Activated CD8-positive, alpha-beta memory T cell treated with anti-CD3 and anti-CD28 coated beads, Interleukin-2, amount 10 ng/mL, durations not matched to agents 7 days and 5 days (primary cell): Measurements from ENCODE around the gene EPHA4. TPM values are rescaled to one million over a fixed set of nuclear protein-coding genes. Genes with fewer than 3 reads are reported as not detected.
A peak's percentile ranks its signal among the peaks of the same experiment; 100 is the strongest.

Experiments used
- ATAC-seq: fragments of 150-1000 bp; cut with Tn5 transposase; one replicate; pipeline ENCODE4 v1.10.0; 2021; ENCODE audit warnings: moderate library complexity
- CTCF ChIA-PET: fragments of 350-600 bp; sonication (Branson Sonifier 250); formaldehyde crosslinking; loops from one replicate; lab custom pipeline; 2021; ENCODE audit warnings: antibody characterized with exemption; lab: Charles Lee
- DNase-seq: peaks from one replicate; pipeline ENCODE4 v3.0.0-alpha.2; 2020
- H3K27ac Mint-ChIP-seq: one replicate; pipeline ENCODE4 v1.8.0; 2021; ENCODE audit warnings: mild to moderate bottlenecking, mixed read lengths
- H3K27me3 Mint-ChIP-seq: one replicate; pipeline ENCODE4 v1.8.0; 2021; ENCODE audit warnings: mixed read lengths
- H3K36me3 Mint-ChIP-seq: one replicate; pipeline ENCODE4 v1.8.0; 2021; ENCODE audit warnings: mild to moderate bottlenecking, mixed read lengths
- H3K4me1 Mint-ChIP-seq: one replicate; pipeline ENCODE4 v1.8.0; 2021; ENCODE audit warnings: mixed read lengths
- H3K4me3 Mint-ChIP-seq: one replicate; pipeline ENCODE4 v1.8.0; 2021; ENCODE audit warnings: mild to moderate bottlenecking, moderate library complexity, mixed read lengths
- H3K9me3 Mint-ChIP-seq: one replicate; pipeline ENCODE4 v1.8.0; 2022; ENCODE audit warnings: low read depth, mixed read lengths
- total RNA-seq, 2 experiments: library from RNA; stranded (reverse); gene quantifications; one replicate each; pipeline ENCODE4 v1.2.3, GENCODE V29; 2021

The EPHA4 gene
- total RNA-seq, 2 experiments from 2014 or later: 0.59 to 0.91 TPM

GRCh38 chr2:221463241-221463896, 108.7 kb downstream of the EPHA4 start:
- Mint-ChIP-seq H3K9me3 (no peaks in the 10 kb centered on the region), H3K4me1 (peaks cover 38% of the 10 kb centered on the region), H3K36me3 (no peaks in the 10 kb centered on the region), H3K27ac (peak overlapping the region; percentile 42), H3K27me3 (peaks cover 5% of the 10 kb centered on the region), H3K4me3 (no peak overlapping the region)
- ATAC-seq (peak; percentile 63), DNase-seq (peak; percentile 43)
- CTCF ChIA-PET: interaction anchor here (1.1 kb wide), 1 partner anchor 55 kb away, joined by 3 read pairs; no protein-coding TSS in a partner anchor

- DNase-seq (no peak), ATAC-seq (no peak)
- Mint-ChIP-seq H3K27me3 (peaks cover 5% of the 10 kb centered on the region), H3K9me3 (no peaks in the 10 kb centered on the region), H3K36me3 (no peaks in the 10 kb centered on the region), H3K4me3 (no peak overlapping the region), H3K4me1 (peaks cover 38% of the 10 kb centered on the region), H3K27ac (no peak overlapping the region)
- CTCF ChIA-PET: no interaction called here
Measured at GRCh38 chr2:221461901-221462300, 110.2 kb downstream of the EPHA4 start.

- DNase-seq (no peak), ATAC-seq (no peak)
- Mint-ChIP-seq H3K27ac (no peak overlapping the region), H3K4me3 (no peak overlapping the region), H3K9me3 (no peaks in the 10 kb centered on the region), H3K27me3 (peaks cover 5% of the 10 kb centered on the region), H3K4me1 (peaks cover 23% of the 10 kb centered on the region), H3K36me3 (no peaks in the 10 kb centered on the region)
- CTCF ChIA-PET: interaction anchor here (0.7 to 1.6 kb wide), 3 partner anchors 8 to 114 kb away, joined by 3 to 4 read pairs (median 3); no protein-coding TSS in a partner anchor
Measured at GRCh38 chr2:221460136-221460535, 112.0 kb downstream of the EPHA4 start.

- peaks cover 5% of the 10 kb centered on the region for H3K27me3 Mint-ChIP-seq
- H3K9me3 Mint-ChIP-seq: no peaks in the 10 kb centered on the region
- no peaks in the 10 kb centered on the region for H3K36me3 Mint-ChIP-seq
- H3K4me1 Mint-ChIP-seq: peaks cover 12% of the 10 kb centered on the region
- DNase-seq (no peak), ATAC-seq (no peak)
- no peak overlapping the region for H3K4me3 Mint-ChIP-seq
- CTCF ChIA-PET: no interaction called here
- H3K27ac Mint-ChIP-seq: no peak overlapping the region
Measured at GRCh38 chr2:221458578-221458977, 113.5 kb downstream of the EPHA4 start.

GRCh38 chr2:221455214-221455613, 116.9 kb downstream of the EPHA4 start:
- CTCF ChIA-PET: interaction anchor here (1.2 kb wide), 1 partner anchor 13 kb away, joined by 3 read pairs; no protein-coding TSS in a partner anchor
- ATAC-seq: no peak

GRCh38 chr2:221454459-221455105, 117.5 kb downstream of the EPHA4 start:
- H3K9me3 Mint-ChIP-seq: no peaks in the 10 kb centered on the region
- ATAC-seq (no peak), DNase-seq (no peak)
- H3K4me3 Mint-ChIP-seq: no peak overlapping the region
- H3K27me3 Mint-ChIP-seq: no peaks in the 10 kb centered on the region
- no peak overlapping the region for H3K27ac Mint-ChIP-seq
- CTCF ChIA-PET: no interaction called here
- H3K36me3 Mint-ChIP-seq: no peaks in the 10 kb centered on the region
- H3K4me1 Mint-ChIP-seq: no peaks in the 10 kb centered on the region

More at GRCh38 chr2:221455214-221455613, 116.9 kb downstream of the EPHA4 start:
- Mint-ChIP-seq H3K4me1 (no peaks in the 10 kb centered on the region), H3K9me3 (no peaks in the 10 kb centered on the region), H3K27ac (no peak overlapping the region), H3K27me3 (peaks cover 3% of the 10 kb centered on the region), H3K4me3 (no peak overlapping the region), H3K36me3 (no peaks in the 10 kb centered on the region)
- no peak for DNase-seq

GRCh38 chr2:221451862-221452788, 120.0 kb downstream of the EPHA4 start:
- no peaks in the 10 kb centered on the region for H3K9me3 Mint-ChIP-seq
- H3K4me1 Mint-ChIP-seq: no peaks in the 10 kb centered on the region
- H3K4me3 Mint-ChIP-seq: no peak overlapping the region
- no peak overlapping the region for H3K27ac Mint-ChIP-seq
- ATAC-seq: no peak
- CTCF ChIA-PET: no interaction called here
- no peaks in the 10 kb centered on the region for H3K36me3 Mint-ChIP-seq
- DNase-seq: no peak
- H3K27me3 Mint-ChIP-seq: no peaks in the 10 kb centered on the region

- H3K9me3 Mint-ChIP-seq: no peaks in the 10 kb centered on the region
Measured at GRCh38 chr2:221450280-221450679, 121.8 kb downstream of the EPHA4 start.

GRCh38 chr2:221449406-221449805, 122.7 kb downstream of the EPHA4 start:
- H3K4me1 Mint-ChIP-seq: no peaks in the 10 kb centered on the region
- no peak for ATAC-seq
- DNase-seq: no peak
- CTCF ChIA-PET: no interaction called here
- H3K27ac Mint-ChIP-seq: no peak overlapping the region
- H3K36me3 Mint-ChIP-seq: no peaks in the 10 kb centered on the region
- no peak overlapping the region for H3K4me3 Mint-ChIP-seq
- H3K9me3 Mint-ChIP-seq: no peaks in the 10 kb centered on the region
- no peaks in the 10 kb centered on the region for H3K27me3 Mint-ChIP-seq

More at GRCh38 chr2:221450280-221450679, 121.8 kb downstream of the EPHA4 start:
- no peak for DNase-seq
- Mint-ChIP-seq H3K4me1 (no peaks in the 10 kb centered on the region), H3K27ac (no peak overlapping the region), H3K36me3 (no peaks in the 10 kb centered on the region), H3K4me3 (no peak overlapping the region), H3K27me3 (no peaks in the 10 kb centered on the region)
- CTCF ChIA-PET: no interaction called here
- ATAC-seq: no peak

- no peak for ATAC-seq
- no peak for DNase-seq
- CTCF ChIA-PET: no interaction called here
- Mint-ChIP-seq H3K27ac (no peak overlapping the region), H3K9me3 (no peaks in the 10 kb centered on the region), H3K36me3 (no peaks in the 10 kb centered on the region), H3K27me3 (no peaks in the 10 kb centered on the region), H3K4me1 (no peaks in the 10 kb centered on the region), H3K4me3 (no peak overlapping the region)
Measured at GRCh38 chr2:221448844-221449390, 123.2 kb downstream of the EPHA4 start.

GRCh38 chr2:221448057-221448843, 123.9 kb downstream of the EPHA4 start:
- H3K9me3 Mint-ChIP-seq: no peaks in the 10 kb centered on the region
- H3K27me3 Mint-ChIP-seq: no peaks in the 10 kb centered on the region
- CTCF ChIA-PET: interaction anchor here (1.6 kb wide), 1 partner anchor 12 kb away, joined by 3 read pairs; no protein-coding TSS in a partner anchor
- no peak for DNase-seq
- no peaks in the 10 kb centered on the region for H3K36me3 Mint-ChIP-seq
- ATAC-seq: no peak
- H3K4me3 Mint-ChIP-seq: no peak overlapping the region
- no peaks in the 10 kb centered on the region for H3K4me1 Mint-ChIP-seq
- no peak overlapping the region for H3K27ac Mint-ChIP-seq

GRCh38 chr2:221447310-221447709, 124.8 kb downstream of the EPHA4 start:
- CTCF ChIA-PET: interaction anchor here (1.6 kb wide), 1 partner anchor 11 kb away, joined by 3 read pairs; no protein-coding TSS in a partner anchor
- no peaks in the 10 kb centered on the region for H3K36me3 Mint-ChIP-seq
- ATAC-seq (no peak), DNase-seq (no peak)
- H3K4me1 Mint-ChIP-seq: no peaks in the 10 kb centered on the region
- no peak overlapping the region for H3K4me3 Mint-ChIP-seq
- H3K27ac Mint-ChIP-seq: no peak overlapping the region
- no peaks in the 10 kb centered on the region for H3K27me3 Mint-ChIP-seq
- H3K9me3 Mint-ChIP-seq: no peaks in the 10 kb centered on the region
